ENCODE results near the gene EMP1.
"Not testable (repeated sequence)": the region's sequence is repeated elsewhere in the genome, so short reads cannot be mapped to it uniquely, and the experiment has no call there.

The EMP1 gene

GRCh38 chr12:13259625-13260024 lies 63.1 kb downstream of the EMP1 start:
- DNase-seq = not testable (repeated sequence)

DNA sequence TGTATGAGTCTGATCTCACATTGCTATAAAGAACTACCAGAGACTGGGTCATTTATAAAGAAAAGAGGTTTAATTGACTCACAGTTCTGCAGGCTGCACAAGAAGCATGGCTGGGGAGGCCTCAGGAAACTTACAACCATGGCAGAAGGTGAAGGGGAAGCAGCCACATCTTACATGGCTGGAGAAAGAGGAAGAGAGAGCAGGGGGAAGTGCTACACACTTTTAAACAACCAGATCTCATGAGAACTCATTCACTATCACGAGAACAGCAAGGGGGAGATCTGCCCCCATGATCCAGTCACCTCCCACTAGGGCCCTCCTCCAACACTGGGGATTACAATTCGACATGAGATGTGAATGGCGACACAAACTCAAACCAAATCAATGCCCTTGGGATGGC lies 71.3 kb downstream of the EMP1 start:
- DNase-seq = not testable (repeated sequence)

GRCh38 chr12:13268581-13268980 lies 72.1 kb downstream of the EMP1 start:
- DNase-seq = no peak
